Activated CD4-positive, CD25-positive, alpha-beta regulatory T cell (primary cell): ENCODE measurements around the gene PTPN14.
A peak's percentile ranks its signal among the peaks of the same experiment; 100 is the strongest.

ENCODE experiments used
- DNase-seq, 4 experiments: peaks; one replicate each; lab custom pipeline; 2025; lab: John Stamatoyannopoulos, UW

PTPN14 gene

DNA sequence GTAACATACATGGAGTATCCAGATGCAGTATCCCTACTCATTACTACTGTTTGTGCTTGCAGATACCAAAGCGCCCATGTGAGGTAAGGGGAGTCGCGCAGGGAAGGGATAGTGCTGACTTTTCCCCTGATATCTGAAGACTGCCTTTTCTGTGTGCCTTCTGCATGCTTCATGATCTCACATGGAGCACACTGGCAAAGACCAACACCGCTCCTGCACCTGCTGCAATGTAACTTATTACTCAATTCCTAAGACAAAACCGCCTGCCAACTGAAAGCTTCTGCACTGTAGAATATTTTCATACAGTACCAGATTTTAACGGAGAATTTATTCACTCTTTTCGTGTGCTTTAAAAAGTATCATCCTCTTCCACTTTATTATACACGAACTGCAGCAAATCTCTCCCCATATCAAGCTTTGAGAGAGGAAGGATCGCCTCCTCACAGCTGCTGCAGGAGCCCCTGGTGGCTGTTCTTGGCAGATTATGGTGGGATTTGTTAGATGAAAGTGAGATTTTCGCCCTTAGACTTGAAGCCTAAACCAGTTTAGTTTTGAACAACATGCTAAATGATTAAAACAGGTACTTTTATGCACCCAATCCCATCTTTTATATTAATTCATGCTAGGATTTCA is 99.1 kb downstream of the PTPN14 start:
- no peak for DNase-seq

DNA sequence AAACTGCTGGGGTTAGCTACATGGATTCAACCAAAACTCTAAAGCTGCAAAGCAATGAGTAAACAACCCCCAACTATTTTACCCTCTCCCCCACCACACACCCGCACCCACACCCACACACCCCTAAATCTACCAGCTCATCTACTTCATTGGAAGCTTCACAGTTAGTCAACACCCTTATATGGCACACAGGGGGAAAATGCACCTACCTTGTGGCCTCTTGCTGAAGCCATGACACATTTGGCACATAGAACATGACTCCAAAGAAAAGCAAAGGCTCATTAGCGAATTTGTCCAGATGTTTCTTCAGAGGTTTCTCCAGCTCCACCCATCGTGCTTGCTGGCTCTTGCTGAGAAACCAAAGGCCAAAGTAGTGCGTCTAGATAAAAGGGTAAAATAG is 99.8 kb downstream of the PTPN14 start:
- no peak for DNase-seq

DNA sequence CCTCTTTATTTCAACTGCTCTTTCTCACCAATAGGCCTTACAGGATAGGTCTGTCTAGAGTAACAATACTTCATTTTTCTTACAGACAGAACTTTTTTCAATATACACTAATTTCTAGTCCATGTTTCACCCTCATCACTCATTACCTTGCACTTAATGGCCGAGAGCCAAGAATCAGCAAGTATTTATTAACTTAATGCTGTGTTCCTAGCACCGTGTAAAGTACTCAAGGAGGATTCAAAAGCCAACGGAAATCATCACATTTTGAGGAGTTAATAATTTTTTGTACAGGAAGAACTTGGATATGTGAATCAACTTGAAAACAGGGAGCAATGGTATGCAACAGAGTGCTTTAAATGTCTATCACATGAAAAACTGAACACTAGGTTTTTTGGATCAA is 102.0 kb downstream of the PTPN14 start:
- no peak for DNase-seq

DNA sequence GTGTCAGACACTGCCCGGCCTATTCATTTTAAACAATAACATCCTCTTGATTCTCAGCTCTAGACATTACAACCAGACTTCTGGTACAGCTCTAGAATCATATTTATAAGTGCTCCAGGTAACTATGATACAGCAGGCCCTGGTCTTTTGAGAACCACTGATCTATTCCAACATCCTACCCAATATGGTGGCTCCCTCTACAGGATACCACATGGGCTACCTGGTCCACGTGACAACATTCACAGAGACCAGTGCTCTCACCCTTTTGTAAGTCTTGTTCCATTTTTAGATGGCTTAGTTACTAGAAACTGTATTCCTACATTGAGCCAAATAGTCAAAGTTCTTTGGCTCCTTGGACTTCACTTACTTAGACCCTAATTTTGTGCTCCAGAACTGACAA is 102.9 kb downstream of the PTPN14 start:
- DNase-seq = no peak

DNA sequence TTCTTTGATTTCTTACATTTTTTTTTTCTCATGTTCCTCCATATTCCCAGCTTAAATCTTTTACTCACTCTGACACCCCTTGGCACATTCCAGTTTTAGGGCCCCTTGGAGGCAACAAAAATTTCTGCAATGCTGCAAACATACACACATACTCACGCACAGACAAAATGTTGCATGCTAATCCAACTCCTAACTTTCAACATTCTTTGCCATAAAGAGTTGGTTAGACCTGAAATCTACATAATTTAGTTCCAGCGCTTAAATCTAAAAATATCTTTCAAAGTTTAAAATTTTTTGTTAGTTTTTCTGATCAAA is 103.9 kb downstream of the PTPN14 start:
- DNase-seq = no peak

DNA sequence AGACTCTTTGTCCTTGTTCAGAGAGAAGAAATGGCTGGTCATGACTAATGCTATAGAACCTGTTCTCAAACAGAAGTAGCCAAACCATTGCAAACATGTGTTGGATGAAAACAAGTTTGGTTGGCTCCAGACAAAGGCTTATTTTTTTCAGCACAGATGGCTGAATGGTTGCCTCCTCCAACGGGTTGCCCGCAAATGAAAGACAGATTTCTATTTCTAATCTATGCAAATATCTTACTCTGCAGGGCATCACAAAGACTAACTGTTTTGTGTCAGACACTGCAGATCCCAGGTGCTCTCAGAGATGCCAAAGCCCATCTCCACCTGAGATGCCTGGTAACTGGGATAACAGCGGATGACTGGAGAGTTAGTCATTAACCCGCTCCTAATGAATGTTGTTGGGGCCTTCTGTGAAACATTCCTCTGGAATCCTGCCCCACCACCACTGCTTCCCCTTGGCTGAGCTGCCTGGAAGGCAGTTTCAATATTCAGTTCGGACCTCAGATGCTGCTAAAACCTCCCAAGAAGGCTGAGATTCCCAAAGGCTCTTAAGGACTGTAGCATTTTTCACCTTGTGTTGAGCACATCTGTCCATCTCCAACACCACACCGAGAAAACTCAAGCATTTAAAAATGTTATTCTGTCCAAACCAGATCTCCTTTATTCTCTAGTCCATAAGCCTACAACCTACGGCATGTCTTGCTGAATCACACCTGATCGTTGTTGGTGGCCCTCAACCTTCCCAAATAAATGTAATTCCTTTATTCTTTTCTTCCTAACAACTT is 104.4 kb downstream of the PTPN14 start:
- no peak for DNase-seq

DNA sequence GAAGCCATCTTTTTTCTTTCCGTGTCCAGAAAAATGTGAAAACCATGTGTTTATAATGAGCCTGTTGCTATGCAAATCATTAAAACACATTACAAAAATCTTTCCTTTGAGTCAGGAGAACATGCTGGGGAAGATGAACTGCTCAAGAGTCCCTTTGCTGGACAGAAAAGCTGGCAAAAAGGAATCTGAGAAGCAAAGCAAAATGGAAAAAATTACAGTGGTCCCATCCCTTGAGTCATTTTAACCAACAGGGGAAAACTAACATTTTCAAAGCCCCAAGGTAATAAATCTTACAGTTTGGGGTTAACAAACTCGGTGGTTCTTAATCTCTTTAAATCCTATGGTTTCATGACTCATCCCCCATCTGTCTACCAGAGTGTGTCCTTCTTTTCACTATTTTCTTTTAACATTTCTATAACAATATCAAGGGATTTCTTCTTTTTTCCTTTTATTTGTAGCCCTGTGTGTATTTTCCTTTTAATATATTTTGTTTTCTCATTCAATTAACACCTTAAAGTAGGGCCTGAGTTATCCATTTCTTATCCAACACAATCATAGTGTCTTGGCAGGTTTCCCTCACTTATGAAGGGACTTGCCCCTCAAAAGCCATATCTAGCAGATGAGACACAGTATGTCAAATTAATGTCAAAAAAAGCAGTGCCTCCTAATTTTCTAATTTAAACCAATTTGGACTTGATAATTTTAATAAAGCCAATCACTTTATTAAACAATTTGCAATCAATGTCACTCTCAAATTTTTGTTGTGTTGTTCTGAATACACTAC is 105.4 kb downstream of the PTPN14 start:
- no peak for DNase-seq

DNA sequence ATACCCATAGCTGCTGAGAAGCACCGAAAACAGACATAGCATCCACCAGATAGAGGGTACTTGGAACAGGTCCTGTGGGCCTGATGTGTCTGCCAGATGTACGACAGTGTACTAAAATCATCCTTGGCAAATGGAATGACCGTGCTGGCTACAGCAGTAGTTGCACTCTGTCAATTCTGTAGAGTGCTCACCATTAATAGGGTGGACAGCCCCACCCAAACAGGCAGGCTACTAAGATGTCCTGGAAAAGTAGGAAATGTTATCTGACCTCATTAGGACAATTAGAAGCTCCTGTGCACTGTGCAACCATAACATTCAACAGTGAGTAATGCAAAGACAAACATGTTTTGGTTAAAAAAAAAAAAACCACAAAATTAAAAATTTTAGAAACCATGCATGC is 106.2 kb downstream of the PTPN14 start:
- DNase-seq = no peak

DNA sequence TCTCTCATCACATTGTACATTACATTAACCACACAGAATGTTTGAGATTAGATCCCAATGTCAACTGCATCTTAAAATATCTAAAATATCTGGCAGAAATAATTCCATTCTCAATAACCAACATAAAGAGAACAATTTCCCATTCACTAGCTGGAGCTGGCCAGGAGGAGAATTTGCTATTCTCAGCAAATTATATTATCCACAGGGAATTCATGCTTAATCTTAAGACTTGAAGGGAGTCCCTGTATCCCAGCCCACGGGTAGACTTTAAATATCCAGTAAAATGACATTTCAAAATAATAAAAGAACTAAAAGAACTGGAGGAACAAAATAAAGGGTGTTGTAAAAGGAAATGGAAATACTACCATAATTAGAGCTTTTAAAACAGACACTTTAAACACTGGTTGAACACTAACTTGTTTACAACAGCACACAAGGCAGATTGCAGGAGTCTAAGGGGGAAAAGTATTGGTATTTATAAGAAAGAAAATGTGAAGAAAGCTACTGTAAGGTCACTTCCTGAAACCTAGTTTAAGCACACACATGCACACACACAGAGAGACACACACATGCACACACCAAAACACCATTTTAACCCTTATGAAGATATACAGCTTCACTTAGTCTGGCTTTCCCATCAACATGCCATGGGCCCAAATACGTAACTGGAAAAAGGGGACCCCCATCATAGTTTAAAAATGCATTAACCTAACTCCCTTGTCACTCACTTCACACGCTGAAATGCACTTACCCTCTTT is 107.0 kb downstream of the PTPN14 start:
- no peak for DNase-seq

DNA sequence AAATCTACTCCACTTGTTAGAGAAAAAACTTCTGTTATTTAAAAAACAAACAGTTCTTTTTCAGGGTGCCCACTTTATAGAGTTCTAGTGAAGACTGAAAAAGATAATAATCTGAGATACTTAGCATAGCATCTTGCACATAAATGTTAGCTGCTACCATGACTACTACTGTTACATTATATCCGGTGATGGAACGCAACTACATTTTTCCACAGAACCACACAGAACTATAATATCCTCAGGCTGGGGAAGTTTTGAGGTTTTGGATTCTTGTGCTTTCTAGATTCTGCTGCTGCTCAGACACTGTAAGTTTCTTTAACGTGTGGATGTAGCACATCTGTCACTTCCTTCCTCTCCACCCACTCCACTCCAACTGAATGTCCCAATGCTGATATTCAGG is 110.3 kb downstream of the PTPN14 start:
- DNase-seq = no peak

DNA sequence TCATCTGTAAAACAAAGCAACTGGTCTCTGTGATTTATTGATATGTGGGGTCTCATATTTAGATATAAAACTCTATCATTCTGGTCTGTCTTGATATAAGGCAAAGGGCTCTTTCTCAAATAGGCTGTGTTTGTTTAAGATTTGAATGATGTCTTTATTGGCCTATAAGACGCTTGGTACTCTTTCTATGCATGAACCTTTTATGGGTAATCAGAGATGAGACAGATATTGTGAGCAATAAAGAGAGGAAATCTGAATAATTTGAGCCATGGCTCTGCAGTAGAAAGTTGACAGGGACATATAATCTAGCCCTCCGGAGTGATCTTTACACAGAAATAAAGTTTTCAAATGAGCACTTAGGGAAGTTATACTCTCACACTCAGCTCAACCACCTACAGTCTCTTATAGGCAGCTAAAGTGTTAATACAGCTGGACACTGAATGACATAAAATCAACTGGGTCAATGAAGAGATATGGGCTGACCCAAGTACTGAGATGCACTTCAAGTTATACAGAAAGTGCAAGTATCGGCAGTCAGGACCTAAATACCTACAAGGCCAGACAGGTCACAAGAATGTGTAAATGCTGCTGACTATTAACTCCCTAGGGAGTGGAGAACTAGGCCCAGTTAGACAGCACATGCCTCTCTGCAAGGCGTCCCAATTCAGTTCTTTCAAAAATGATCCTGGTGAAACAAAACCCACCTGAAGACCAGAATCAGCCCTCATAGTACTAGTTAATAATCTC is 111.0 kb downstream of the PTPN14 start:
- no peak for DNase-seq

DNA sequence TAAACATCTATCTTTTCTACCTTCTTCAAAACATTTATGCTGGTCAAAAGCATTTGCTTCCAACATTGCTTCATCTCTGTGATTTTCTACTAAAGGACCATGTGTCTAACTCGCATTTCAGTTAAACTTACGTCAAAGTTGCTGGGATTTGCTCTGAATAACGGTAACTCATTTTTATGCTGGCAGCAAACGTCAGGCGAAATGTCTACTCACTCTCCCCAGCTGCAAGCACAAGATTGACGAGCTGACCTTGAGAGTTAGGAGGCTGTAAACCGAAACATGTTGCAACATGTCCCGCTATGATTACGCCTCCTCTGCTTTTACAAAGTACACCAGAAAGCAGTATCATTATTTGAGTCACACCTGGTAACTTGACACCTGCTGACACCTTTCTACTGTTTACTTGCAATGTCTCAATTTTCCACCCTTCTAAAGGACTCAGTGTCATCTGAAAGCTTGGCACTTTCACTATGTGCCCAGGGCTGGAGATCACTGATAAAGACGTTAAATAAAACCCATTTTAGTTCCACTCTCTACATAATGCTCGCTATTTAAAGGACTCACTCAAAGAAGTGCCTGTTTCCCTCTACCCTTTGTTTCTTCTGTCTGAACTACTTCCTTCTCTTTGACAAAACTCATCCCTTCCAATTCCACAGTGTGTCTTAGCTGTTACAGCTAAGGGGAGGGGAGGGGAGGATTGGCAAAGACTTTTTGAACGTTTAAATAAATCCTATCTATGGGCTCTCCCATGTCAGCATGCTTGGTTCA is 111.9 kb downstream of the PTPN14 start:
- no peak for DNase-seq

DNA sequence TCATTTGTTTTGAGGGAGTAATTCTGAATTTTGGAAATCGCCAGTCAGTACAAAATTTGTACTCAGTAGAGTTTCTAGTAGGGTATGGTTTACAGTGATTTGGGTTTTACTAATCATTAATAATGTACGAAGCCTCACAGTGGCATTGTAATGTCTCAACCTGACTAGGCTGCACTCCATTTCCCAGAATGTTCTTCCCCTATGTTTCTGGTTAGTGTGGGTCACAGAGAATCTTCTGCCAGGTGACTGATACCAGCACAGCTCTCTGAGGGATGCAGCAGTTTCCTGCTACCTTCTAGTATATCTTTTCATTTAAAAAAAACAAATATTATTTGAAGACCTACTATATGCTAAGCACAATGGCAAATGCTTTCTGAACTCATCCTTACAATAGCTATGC is 112.9 kb downstream of the PTPN14 start:
- no peak for DNase-seq

DNA sequence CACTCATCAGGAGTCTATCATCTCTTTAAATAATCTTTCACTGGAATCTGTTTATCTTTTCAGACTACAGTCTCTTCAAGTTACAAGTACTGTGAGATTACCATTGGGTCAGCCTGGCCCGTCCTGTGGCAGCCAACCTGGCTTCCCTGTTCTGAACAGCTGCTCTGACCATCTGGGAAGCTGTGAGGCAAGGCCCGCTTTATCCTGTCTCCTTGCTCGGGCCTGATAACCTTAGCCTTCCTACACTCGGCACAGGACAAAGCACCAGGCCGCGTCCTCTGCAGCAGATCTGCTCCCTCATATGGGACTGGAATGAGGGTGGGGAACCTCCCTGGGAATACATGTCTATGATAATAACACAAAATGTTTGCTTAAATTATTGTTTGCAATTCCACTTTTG is 113.3 kb downstream of the PTPN14 start:
- no peak for DNase-seq

DNA sequence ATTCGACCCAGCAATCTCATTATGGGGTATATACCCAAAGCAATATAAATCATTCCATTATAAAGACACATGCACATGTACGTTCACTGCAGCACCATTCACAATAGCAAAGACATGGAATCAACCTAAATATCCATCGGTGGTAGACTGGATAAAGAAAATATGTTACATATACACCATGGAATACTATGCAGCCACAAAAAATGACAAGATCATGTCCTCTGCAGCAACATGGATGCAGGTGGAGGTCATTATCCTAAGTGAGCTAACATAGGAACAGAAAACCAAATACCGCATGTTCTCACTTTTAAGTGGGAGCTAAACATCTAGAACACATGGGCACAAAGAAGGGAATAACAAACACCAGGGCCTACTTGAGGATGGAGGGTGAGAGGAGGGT is 115.5 kb downstream of the PTPN14 start:
- DNase-seq = no peak

DNA sequence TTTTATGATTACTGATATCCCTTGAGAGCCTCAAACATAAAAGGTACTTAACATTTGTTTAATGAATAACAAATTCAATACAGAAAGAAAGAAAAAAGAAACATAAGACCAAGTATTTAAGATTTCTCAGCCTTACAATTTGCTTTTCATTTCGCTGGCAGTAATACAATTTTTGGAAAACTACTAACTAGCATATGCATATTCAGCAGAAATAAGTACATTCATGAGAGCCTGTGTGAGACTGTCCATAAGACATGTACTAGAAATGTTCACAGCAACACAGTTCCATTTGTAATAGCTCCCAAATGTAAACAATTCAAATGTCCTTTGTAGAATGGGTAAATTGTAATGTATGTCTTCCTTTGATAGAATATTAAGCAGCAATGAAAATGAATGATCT is 119.2 kb downstream of the PTPN14 start:
- DNase-seq = no peak

DNA sequence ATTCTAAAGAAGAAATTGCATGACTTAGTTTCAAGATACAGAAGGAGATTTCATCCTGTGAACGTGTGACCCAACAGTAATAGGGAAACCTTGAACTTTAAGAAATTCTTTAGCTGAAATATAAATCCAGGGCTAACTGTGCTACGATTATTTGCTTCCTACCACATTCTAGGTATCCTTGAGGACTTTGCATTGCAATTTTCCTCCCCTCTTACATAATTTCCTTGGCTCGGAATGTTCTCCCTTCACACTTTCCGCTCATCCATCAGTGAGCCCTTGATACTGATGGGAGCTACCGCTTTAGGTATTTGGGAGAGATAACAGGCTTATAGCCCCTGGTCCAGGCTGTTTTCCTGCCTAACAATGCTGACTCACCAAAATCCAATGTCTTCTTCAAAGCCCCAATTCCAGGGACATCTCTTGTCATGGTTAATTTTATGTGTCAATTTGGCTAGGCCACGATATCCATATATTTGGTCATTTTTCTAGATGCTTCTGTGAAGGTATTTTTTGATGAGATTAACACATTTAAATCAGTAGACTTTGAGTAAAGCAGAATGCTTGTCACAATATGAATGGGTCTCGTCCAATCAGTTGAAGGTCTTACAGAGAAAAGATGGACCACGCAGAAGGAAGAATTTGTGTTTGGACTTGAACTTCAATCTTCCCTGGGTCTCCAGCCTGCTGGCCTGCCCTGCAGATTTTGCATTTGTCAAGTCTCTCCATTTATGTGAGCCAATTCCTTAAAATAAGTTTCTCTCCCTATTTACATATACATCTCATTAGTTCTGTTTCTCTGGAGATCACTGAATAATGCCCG is 121.2 kb downstream of the PTPN14 start:
- no peak for DNase-seq

DNA sequence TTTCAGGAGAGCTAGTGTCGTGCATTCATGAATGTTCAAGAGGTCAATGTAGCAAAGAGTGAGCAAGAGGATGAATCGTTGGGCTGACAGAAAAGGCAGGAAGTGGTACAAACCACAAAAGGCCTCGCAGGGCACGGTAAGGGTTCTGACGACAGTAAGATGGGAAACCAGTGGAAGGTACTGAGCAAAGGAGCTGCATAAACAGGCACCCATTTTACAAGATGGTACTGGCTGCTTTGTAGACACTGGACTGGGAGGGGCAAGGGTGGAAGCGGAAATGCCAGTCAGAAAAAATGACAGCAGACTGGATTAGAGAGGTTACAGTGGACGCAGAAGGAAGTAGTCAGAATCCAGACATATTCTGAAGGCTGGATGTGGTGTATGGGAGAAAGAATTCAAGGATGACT is 123.5 kb downstream of the PTPN14 start:
- peak in 2 of 4 experiments; percentile 14 to 24 for DNase-seq

DNA sequence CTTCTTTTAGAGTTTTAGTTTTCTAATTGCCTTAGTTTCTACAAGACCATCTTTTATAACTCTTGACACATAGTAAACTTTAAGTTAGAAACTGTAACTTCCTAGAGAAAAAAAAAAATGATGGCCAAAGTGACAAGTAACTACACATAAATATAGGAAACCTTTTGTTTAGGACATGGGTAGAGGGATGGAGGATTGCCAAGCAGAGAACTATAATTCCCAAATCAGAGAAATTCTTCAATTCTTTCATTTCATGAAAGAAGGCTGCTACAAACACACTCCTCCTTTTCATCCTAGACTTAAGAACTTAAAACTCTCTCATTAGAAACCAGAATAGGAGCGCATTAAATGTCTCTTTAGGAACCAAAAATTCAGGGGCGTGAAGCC is 125.0 kb downstream of the PTPN14 start:
- no peak for DNase-seq
